NCI-H1105 treated with DMSO at 0.1 percent for 48 hours (cell line): ENCODE data around the gene MED8.

Source experiments
- DNase-seq: peaks from one replicate; lab custom pipeline; 2025; lab: John Stamatoyannopoulos, UW

MED8 gene

DNA sequence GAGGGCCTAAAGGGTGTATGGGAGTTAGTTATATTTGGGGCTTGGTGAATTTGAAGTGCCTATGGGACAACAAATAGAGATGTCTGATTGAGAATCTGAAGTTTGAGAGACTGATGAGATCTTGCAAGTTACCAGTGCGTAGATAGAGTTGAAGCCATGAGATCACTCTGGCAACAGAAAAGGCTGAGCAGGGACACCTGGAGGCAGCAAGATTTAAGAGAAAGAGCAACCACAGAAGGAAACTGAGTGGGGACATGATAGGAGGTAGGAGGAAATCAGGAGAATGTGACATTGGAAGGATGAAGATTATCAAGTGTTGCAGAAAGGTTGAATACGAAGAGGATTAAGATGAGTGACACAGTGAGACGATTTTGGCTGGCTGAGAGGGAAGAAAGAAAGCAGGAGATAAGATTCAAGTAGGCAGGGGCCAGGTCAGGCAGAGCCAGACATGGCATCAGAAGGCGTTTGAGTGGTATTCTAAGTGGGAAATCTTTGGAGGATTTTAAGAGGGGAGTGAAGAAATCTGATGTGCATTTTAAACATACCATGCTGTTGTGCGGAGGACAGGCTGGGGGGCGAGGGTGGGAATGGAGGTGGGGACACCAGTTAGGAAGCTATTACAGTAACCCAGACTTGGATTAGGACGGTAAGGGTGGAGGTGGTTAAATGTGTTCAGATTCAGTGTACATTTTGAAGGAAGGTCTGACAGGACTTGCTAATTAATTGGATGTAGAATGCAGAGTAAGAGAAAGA lies 55.0 kb downstream of the MED8 start:
- no peak for DNase-seq
